Measurements from ENCODE around the gene TMOD2.

DNA sequence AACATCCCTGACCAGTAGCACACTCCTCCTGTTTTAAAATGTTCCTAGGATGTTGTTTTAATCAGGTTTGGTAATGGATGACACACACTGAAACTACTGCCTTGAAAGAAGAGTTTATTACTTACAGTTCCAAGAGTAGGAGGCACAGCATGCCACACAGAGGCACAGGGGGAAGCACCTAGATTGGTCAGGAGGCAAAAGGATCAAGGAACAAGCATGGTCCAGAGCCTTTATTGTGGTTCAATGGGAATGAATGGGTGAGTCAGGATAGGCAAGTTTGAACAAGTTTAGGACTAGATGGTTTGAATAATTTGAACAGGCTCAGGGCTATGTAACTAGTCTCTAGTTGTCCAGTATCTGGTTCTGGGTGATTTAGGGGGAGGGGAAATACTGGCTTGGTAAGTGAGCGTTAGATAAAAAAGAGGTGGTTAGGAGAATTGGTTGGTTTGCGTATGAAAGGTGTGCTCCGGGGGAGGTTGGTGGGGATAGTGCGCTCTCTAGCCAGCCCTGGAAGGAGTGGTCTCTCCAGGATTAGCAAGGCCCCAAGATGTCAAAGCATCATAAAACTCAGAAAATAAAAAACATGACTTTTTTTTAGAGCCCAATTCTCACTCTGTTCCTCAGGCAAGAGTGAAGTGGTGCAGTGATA, 113.1 kb downstream of the TMOD2 start:
- TF ChIP-seq, protein P1, sequence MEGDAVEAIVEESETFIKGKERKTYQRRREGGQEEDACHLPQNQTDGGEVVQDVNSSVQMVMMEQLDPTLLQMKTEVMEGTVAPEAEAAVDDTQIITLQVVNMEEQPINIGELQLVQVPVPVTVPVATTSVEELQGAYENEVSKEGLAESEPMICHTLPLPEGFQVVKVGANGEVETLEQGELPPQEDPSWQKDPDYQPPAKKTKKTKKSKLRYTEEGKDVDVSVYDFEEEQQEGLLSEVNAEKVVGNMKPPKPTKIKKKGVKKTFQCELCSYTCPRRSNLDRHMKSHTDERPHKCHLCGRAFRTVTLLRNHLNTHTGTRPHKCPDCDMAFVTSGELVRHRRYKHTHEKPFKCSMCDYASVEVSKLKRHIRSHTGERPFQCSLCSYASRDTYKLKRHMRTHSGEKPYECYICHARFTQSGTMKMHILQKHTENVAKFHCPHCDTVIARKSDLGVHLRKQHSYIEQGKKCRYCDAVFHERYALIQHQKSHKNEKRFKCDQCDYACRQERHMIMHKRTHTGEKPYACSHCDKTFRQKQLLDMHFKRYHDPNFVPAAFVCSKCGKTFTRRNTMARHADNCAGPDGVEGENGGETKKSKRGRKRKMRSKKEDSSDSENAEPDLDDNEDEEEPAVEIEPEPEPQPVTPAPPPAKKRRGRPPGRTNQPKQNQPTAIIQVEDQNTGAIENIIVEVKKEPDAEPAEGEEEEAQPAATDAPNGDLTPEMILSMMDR (conservative IDR thresholded peaks at IDR 0.05) = no peak
- TF ChIP-seq ZFX (IDR thresholded peaks at IDR 0.05) = no peak

All from C4-2B (cell line).